BE2C (cell line): Measurements from ENCODE around the gene NACC2.

ENCODE experiments used
- DNase-seq: peaks from one replicate; pipeline ENCODE4 v3.0.0-alpha.2; 2020
- H3K27me3 ChIP-seq: fragments of 250-450 bp; sonication (Bioruptor Pico); 2 replicates; pipeline ENCODE4 v1.5.1; 2020; ENCODE audit warnings: mild to moderate bottlenecking
- H3K36me3 ChIP-seq: fragments of 250-450 bp; sonication (Bioruptor Pico); 2 replicates; pipeline ENCODE4 v1.5.1; 2020; ENCODE audit warnings: mild to moderate bottlenecking
- H3K4me1 ChIP-seq: fragments of 250-450 bp; sonication (Bioruptor Pico); 2 replicates; pipeline ENCODE4 v1.5.1; 2020
- H3K4me3 ChIP-seq: 2 replicates; pipeline ENCODE4 v1.5.1; 2011; ENCODE audit warnings: low read depth, low read length
- H3K9me3 ChIP-seq: fragments of 250-450 bp; sonication (Bioruptor Pico); 2 replicates; pipeline ENCODE4 v1.5.1; 2020
- TF ChIP-seq, protein P1 (sequence below): IDR thresholded peaks from 2 replicates; pipeline ENCODE4 v1.5.1; 2012; ENCODE audit warnings: mild to moderate bottlenecking, low read depth, low read length

Gene NACC2

GRCh38 chr9:136013116-136013515 lies 82.0 kb downstream of the NACC2 start:
- Histone ChIP-seq H3K36me3 (no peaks in the 10 kb centered on the region), H3K27me3 (no peaks in the 10 kb centered on the region), H3K4me1 (peaks cover 10% of the 10 kb centered on the region), H3K9me3 (no peaks in the 10 kb centered on the region), H3K4me3 (no peak overlapping the region)
- TF ChIP-seq, protein P1, sequence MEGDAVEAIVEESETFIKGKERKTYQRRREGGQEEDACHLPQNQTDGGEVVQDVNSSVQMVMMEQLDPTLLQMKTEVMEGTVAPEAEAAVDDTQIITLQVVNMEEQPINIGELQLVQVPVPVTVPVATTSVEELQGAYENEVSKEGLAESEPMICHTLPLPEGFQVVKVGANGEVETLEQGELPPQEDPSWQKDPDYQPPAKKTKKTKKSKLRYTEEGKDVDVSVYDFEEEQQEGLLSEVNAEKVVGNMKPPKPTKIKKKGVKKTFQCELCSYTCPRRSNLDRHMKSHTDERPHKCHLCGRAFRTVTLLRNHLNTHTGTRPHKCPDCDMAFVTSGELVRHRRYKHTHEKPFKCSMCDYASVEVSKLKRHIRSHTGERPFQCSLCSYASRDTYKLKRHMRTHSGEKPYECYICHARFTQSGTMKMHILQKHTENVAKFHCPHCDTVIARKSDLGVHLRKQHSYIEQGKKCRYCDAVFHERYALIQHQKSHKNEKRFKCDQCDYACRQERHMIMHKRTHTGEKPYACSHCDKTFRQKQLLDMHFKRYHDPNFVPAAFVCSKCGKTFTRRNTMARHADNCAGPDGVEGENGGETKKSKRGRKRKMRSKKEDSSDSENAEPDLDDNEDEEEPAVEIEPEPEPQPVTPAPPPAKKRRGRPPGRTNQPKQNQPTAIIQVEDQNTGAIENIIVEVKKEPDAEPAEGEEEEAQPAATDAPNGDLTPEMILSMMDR, result no peak
- peak; percentile 4 for DNase-seq

- Histone ChIP-seq H3K4me1 (peaks cover 12% of the 10 kb centered on the region), H3K27me3 (no peaks in the 10 kb centered on the region), H3K36me3 (no peaks in the 10 kb centered on the region), H3K9me3 (no peaks in the 10 kb centered on the region), H3K4me3 (no peak overlapping the region)
- DNase-seq, result peak; percentile 12
- TF ChIP-seq, protein P1, result no peak
Observed at GRCh38 chr9:136012651-136013050, 82.4 kb downstream of the NACC2 start.

DNA sequence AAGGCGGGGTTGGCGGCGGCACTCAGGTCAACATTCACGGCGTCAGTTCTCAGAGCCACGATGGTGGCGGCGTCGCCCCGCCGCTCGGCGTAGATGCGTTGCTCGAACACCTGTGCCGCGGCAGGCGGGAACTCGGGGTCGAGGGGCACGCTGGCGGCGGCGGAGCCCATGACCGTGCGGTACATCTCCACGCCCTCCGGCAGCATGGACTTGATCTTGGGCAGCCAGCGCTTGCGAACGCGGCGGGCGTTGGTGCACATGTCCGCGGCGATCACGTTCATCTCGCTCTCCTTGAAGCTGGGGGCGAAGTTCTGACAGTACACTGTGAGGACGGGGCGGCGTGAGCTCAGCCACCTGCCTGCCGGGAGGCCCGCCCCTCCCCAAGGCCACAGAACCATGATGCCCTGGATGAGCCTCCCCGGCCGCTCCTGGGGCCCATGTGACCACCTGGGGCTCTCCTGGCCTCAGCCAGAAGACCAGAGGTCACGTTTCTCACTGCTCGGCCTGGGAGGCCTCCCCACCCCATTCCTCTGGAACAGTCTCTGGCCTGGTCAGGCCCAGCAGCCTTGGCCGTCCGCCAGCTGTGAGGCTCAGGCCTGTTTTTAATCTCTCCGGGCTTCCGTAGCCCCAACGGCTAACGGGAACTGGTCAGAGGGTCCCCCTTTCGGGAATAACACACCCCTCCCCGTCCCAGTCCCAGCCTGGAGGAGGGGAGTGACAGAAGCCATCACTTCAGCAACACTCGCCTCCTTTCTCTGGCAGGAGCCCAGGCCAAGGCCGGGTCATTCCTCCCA lies 83.2 kb downstream of the NACC2 start:
- H3K9me3 ChIP-seq, result no peaks in the 10 kb centered on the region
- DNase-seq, result peak; percentile 83
- no peaks in the 10 kb centered on the region for H3K36me3 ChIP-seq
- H3K4me3 ChIP-seq, result no peak overlapping the region
- peaks cover 12% of the 10 kb centered on the region for H3K4me1 ChIP-seq
- no peaks in the 10 kb centered on the region for H3K27me3 ChIP-seq
- TF ChIP-seq, protein P1, result no peak

DNA sequence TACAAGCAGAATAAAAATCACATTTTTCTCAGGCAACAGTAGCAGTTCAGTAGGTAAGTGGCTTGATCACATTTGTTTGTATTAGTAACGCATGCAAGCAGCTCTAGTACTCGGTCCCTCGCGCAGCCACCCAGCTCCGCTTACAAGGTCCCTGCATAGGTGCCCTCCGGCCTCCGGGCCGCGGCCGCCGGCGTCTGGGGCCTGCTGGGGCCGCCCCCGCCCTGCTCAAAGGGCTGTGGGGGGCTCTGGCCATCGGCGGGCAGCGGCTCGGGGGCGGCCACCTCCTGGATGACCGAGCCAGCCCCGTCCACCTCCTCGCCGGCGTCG lies 83.8 kb downstream of the NACC2 start:
- DNase-seq, result peak; percentile 14

DNA sequence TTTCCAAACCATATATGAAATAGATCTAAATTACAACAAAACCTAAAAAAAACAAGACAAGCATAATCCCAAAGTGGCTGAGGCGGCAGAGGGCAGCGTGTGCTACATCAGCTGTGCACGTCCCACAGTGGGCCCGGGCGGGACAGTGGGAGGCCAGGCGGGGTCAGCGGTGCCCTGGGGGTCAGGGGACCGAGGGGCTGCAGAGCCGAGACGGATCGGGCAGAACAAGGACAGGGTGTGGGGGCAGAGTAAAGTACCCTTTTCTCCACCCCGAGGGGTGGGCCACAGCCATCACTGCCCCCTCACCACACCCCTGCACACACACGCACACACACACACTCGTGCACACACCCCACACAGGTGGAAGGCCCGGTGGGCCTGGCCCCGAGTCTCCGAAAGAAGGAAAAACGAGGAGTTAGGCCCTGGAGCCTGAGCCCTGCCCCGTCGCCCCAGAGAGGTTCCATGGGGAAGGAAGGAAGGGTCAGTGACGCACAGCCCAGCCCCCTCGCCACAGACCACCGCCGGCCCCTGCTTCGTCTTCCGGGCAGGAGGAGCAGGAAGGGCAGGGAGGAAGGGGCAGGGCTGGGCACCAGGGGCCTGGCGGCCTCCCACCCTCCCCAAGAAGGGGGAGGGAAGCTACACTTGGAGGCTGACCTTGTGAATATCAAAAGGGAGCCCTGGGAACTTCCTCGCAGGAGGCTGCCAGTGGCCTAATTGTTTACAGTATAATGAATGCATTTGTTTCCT lies 84.3 kb downstream of the NACC2 start:
- peak; percentile 12 for DNase-seq
- peaks cover 12% of the 10 kb centered on the region for H3K4me1 ChIP-seq
- TF ChIP-seq, protein P1, result no peak
- H3K27me3 ChIP-seq, result no peaks in the 10 kb centered on the region
- no peak overlapping the region for H3K4me3 ChIP-seq
- H3K36me3 ChIP-seq, result no peaks in the 10 kb centered on the region
- H3K9me3 ChIP-seq, result no peaks in the 10 kb centered on the region

More for the DNA sequence above, 83.8 kb downstream of the NACC2 start:
- TF ChIP-seq, protein P1, result no peak
- Histone ChIP-seq H3K36me3 (no peaks in the 10 kb centered on the region), H3K4me1 (peaks cover 12% of the 10 kb centered on the region), H3K9me3 (no peaks in the 10 kb centered on the region), H3K4me3 (no peak overlapping the region), H3K27me3 (no peaks in the 10 kb centered on the region)

DNA sequence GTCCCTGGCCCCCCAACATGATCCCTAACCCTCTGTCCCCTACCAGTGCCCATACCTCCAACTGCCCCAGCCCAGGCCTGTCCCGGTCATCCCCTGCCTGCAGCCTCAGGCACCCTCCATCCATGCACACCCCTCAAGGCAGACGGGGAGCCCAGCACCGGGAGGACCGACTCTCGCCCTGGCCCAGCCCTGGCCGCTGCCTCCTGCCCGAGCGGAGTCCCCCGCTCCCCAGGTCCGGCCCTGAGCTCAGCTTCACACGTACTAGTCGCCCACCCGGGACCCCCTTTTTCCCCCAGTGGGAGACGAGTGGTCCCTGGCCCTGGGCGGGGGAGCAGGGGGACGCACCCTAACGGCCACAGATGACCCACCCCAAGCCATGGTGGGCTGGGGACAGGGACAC lies 84.9 kb downstream of the NACC2 start:
- Histone ChIP-seq H3K36me3 (no peaks in the 10 kb centered on the region), H3K27me3 (no peaks in the 10 kb centered on the region), H3K4me3 (no peak overlapping the region), H3K9me3 (no peaks in the 10 kb centered on the region), H3K4me1 (peaks cover 12% of the 10 kb centered on the region)
- TF ChIP-seq, protein P1, result no peak
- DNase-seq, result no peak
